ENCODE measurements around the gene MTCL1. TPM values are rescaled to one million over a fixed set of nuclear protein-coding genes. Genes with fewer than 3 reads are reported as not detected.

The MTCL1 gene
- total RNA-seq, 4 donors from 2014 or later: 2.2 to 6.8 (median 4.0) TPM

- DNase-seq (ENCODE audit: low spot score in 2 of 2): no peak
- no peak overlapping the region for H3K4me3 ChIP-seq (ENCODE audit: low read depth, poor library complexity, severe bottlenecking)
- intact Hi-C loops (cut with DNase I; ENCODE audit: low total_unique reads): no loop called here
- WGBS, 2 donors: 36 to 60% methylated on average over 9 of the region's 9 CpGs
- TF ChIP-seq CTCF (IDR thresholded peaks at IDR 0.05) (no peak), POLR2A (IDR thresholded peaks at IDR 0.05) (no peak)
Observed at GRCh38 chr18:8800445-8800844, 95.1 kb downstream of the MTCL1 start.

- DNase-seq (ENCODE audit: low spot score in 2 of 2): no peak
- TF ChIP-seq CTCF (IDR thresholded peaks at IDR 0.05) (no peak), POLR2A (IDR thresholded peaks at IDR 0.05) (no peak)
- 59 to 92% methylated on average over 4 of the region's 4 CpGs for WGBS, 2 donors
- intact Hi-C loops (cut with DNase I; ENCODE audit: low total_unique reads): no loop called here
- H3K4me3 ChIP-seq (ENCODE audit: low read depth, poor library complexity, severe bottlenecking): no peak overlapping the region
Observed at GRCh38 chr18:8800876-8801262, 95.5 kb downstream of the MTCL1 start.

- no peak overlapping the region for H3K4me3 ChIP-seq (ENCODE audit: low read depth, poor library complexity, severe bottlenecking)
- WGBS, 2 donors: 78 to 81% methylated on average over 9 of the region's 9 CpGs
- intact Hi-C loops (cut with DNase I; ENCODE audit: low total_unique reads): no loop called here
- no peak for TF ChIP-seq POLR2A (IDR thresholded peaks at IDR 0.05)
- no peak for TF ChIP-seq CTCF (IDR thresholded peaks at IDR 0.05)
- DNase-seq (ENCODE audit: low spot score in 2 of 2): no peak
Observed at GRCh38 chr18:8801263-8801901, 96.0 kb downstream of the MTCL1 start.

GRCh38 chr18:8802017-8802672 lies 96.8 kb downstream of the MTCL1 start:
- no peak for TF ChIP-seq CTCF (IDR thresholded peaks at IDR 0.05)
- TF ChIP-seq POLR2A (IDR thresholded peaks at IDR 0.05): no peak
- 82 to 84% methylated on average over 6 of the region's 6 CpGs for WGBS, 2 donors
- intact Hi-C loops (cut with DNase I; ENCODE audit: low total_unique reads): no loop called here

GRCh38 chr18:8803063-8803795 lies 97.9 kb downstream of the MTCL1 start:
- WGBS, 2 donors: 77 to 79% methylated on average over 8 of the region's 8 CpGs
- intact Hi-C loops (cut with DNase I; ENCODE audit: low total_unique reads): no loop called here
- H3K4me3 ChIP-seq (ENCODE audit: low read depth, poor library complexity, severe bottlenecking): no peak overlapping the region
- DNase-seq (ENCODE audit: low spot score in 2 of 2): no peak
- no peak for TF ChIP-seq CTCF (IDR thresholded peaks at IDR 0.05)
- TF ChIP-seq POLR2A (IDR thresholded peaks at IDR 0.05): no peak

More at GRCh38 chr18:8802017-8802672, 96.8 kb downstream of the MTCL1 start:
- no peak for DNase-seq (ENCODE audit: low spot score in 2 of 2)
- no peak overlapping the region for H3K4me3 ChIP-seq (ENCODE audit: low read depth, poor library complexity, severe bottlenecking)
